ENCODE results near the gene SH2D4B.

Gene SH2D4B

DNA sequence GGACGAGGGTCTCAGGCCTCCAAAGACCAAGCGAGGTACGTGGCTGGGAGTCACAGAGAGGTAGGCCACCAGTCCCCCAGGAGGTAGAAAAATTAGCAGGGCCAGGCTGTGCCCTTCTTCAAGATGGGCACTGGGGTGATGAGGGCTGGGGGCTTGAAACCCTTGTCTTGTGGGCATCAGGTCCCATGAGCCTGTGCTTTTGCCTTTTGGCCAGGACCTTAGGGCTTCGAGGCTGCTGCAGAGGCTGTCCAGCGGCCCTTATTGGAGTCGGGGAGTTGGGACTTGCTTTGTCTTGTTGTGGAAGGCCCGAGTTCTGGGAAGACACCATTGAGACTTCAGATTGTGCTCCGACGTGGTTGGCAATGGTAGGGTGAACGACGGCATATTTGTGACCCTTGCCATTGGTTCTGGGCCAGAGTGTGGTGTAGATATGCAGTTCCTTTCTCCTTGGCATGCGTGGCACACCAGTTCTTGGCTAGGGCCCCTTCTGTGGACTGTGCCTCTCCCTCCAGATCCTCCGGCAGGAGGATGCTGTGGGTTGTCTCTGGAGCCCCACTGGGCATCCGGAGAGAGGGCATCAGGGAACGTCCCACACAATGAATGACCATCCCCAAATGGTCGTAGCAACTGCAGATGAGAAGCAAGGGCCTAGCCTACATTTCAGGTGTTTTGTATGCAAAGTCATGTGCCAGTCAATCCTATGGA is 931 bp downstream of the SH2D4B start:
- Histone ChIP-seq H3K79me2 (ENCODE audit: insufficient read depth, low read length) (no peaks in the 10 kb centered on the region), H3K9ac (ENCODE audit: low read length) (no peak overlapping the region), H3K4me3 (ENCODE audit: low read depth, low read length, poor library complexity, severe bottlenecking) (no peak overlapping the region), H3K4me2 (ENCODE audit: low read length) (no peak overlapping the region), H2AFZ (ENCODE audit: low read length) (no peak overlapping the region), H3K4me1 (ENCODE audit: insufficient read depth, low read length, severe bottlenecking) (peaks cover 31% of the 10 kb centered on the region), H4K20me1 (ENCODE audit: insufficient read depth, low read length) (no peaks in the 10 kb centered on the region), H3K9me3 (ENCODE audit: low read length) (no peaks in the 10 kb centered on the region), H3K36me3 (ENCODE audit: insufficient read depth, low read length) (no peaks in the 10 kb centered on the region), H3K27ac (ENCODE audit: low read depth, low read length, poor library complexity, severe bottlenecking) (no peak overlapping the region), H3K9me2 (ENCODE audit: low read depth, low read length) (no peaks in the 10 kb centered on the region), H3K27me3 (ENCODE audit: insufficient read depth, low read length) (no peaks in the 10 kb centered on the region), H3F3A (ENCODE audit: insufficient read depth, low read length) (no peaks in the 10 kb centered on the region)
- no peak for TF ChIP-seq EZH2 (IDR thresholded peaks at IDR 0.05; ENCODE audit: borderline replicate concordance, low read length)
- TF ChIP-seq CTCF (IDR thresholded peaks at IDR 0.05; ENCODE audit: low read length), result no peak

DNA sequence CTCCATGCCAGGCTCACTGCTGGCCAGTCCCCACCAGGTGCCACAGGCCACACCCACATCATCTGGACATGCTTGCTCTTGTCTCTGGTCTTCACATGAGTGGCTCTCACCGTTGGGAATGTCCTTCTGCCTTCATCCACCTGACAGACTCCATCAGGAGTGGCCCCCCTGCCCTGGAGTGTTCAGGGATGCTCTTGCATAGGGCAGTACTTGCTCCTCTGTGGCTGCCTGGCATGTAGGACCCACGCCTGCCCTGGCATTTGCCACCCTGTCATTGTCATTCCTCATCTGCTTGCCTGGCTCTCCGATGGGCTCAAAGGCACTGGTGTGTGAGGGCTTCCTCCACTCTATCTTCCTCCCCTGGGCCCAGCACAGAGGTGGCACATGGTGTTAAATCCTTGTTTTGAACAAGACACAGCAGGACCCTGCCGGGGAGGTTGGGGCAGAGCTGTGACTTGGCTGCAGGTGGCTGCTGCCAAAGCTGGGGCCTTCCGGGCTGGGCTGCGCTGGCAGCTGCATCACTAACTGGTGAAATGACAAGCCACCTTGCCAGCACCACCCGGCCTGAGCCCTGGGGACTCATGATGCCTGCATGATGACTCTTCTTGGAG is 1.8 kb downstream of the SH2D4B start:
- no peaks in the 10 kb centered on the region for H3K27me3 ChIP-seq (ENCODE audit: insufficient read depth, low read length)
- no peak overlapping the region for H3K9ac ChIP-seq (ENCODE audit: low read length)
- H2AFZ ChIP-seq (ENCODE audit: low read length), result no peak overlapping the region
- no peaks in the 10 kb centered on the region for H3K79me2 ChIP-seq (ENCODE audit: insufficient read depth, low read length)
- H3K4me1 ChIP-seq (ENCODE audit: insufficient read depth, low read length, severe bottlenecking), result peaks cover 31% of the 10 kb centered on the region
- H3F3A ChIP-seq (ENCODE audit: insufficient read depth, low read length), result no peaks in the 10 kb centered on the region
- TF ChIP-seq CTCF (IDR thresholded peaks at IDR 0.05; ENCODE audit: low read length) (no peak), EZH2 (IDR thresholded peaks at IDR 0.05; ENCODE audit: borderline replicate concordance, low read length) (no peak)
- H3K9me3 ChIP-seq (ENCODE audit: low read length), result no peaks in the 10 kb centered on the region
- no peaks in the 10 kb centered on the region for H3K9me2 ChIP-seq (ENCODE audit: low read depth, low read length)
- H4K20me1 ChIP-seq (ENCODE audit: insufficient read depth, low read length), result no peaks in the 10 kb centered on the region
- no peaks in the 10 kb centered on the region for H3K36me3 ChIP-seq (ENCODE audit: insufficient read depth, low read length)
- H3K27ac ChIP-seq (ENCODE audit: low read depth, low read length, poor library complexity, severe bottlenecking), result no peak overlapping the region
- H3K4me2 ChIP-seq (ENCODE audit: low read length), result no peak overlapping the region
- H3K4me3 ChIP-seq (ENCODE audit: low read depth, low read length, poor library complexity, severe bottlenecking), result no peak overlapping the region

DNA sequence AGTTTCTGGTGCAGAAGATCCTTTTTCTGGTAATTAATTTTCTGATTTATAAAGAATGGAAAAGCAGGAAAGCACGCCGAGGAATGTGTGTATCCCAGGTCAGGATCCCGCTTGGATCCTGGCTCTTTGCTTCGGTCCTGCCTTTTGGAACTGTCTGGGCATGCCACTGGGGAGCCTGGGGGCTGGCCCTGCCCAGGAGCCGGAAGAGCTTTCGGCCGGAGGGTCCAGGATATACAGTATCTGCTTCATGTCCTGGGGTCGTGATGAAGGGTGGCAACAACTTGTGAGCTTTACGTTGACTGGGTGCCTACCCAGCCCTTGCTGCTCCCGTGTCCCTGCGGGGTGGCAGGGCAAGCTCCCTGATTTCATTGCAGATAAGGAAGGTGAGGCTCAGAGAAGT is 2.4 kb downstream of the SH2D4B start:
- Histone ChIP-seq H3K27ac (ENCODE audit: low read depth, low read length, poor library complexity, severe bottlenecking) (no peak overlapping the region), H3K36me3 (ENCODE audit: insufficient read depth, low read length) (no peaks in the 10 kb centered on the region), H3K79me2 (ENCODE audit: insufficient read depth, low read length) (no peaks in the 10 kb centered on the region), H3K9ac (ENCODE audit: low read length) (no peak overlapping the region), H3K4me2 (ENCODE audit: low read length) (no peak overlapping the region), H3K9me3 (ENCODE audit: low read length) (no peaks in the 10 kb centered on the region), H2AFZ (ENCODE audit: low read length) (no peak overlapping the region), H3K4me3 (ENCODE audit: low read depth, low read length, poor library complexity, severe bottlenecking) (no peak overlapping the region), H4K20me1 (ENCODE audit: insufficient read depth, low read length) (no peaks in the 10 kb centered on the region), H3F3A (ENCODE audit: insufficient read depth, low read length) (no peaks in the 10 kb centered on the region), H3K9me2 (ENCODE audit: low read depth, low read length) (no peaks in the 10 kb centered on the region), H3K4me1 (ENCODE audit: insufficient read depth, low read length, severe bottlenecking) (peaks cover 31% of the 10 kb centered on the region), H3K27me3 (ENCODE audit: insufficient read depth, low read length) (no peaks in the 10 kb centered on the region)
- TF ChIP-seq CTCF (IDR thresholded peaks at IDR 0.05; ENCODE audit: low read length) (no peak), EZH2 (IDR thresholded peaks at IDR 0.05; ENCODE audit: borderline replicate concordance, low read length) (no peak)

Data from OCI-LY1 (cell line).